GM06990 (cell line): ENCODE measurements around the gene RAPGEF1.

ENCODE experiments used
- DNase-seq: peaks from one replicate; pipeline ENCODE4 v3.0.0-alpha.2; 2011; ENCODE audit not compliant: insufficient read length; ENCODE audit errors: extremely low read depth
- H3K27me3 ChIP-seq: replicated peaks from 2 replicates; pipeline ENCODE4 v1.6.0; 2011; ENCODE audit warnings: low read length; ENCODE audit not compliant: control insufficient read depth, insufficient read depth
- H3K36me3 ChIP-seq: 2 replicates; pipeline ENCODE4 v1.5.1; 2011; ENCODE audit warnings: low read length; ENCODE audit not compliant: control insufficient read depth, insufficient read depth
- H3K4me3 ChIP-seq: replicated peaks from 2 replicates; pipeline ENCODE4 v1.5.1; 2011; ENCODE audit warnings: low read depth, mild to moderate bottlenecking, control low read depth, low read length
- CTCF ChIP-seq: IDR thresholded peaks from 2 replicates; pipeline ENCODE4 v1.5.1; 2011; ENCODE audit warnings: low read length, control low read depth, mild to moderate bottlenecking, inconsistent platforms; ENCODE audit not compliant: insufficient read depth, poor library complexity, severe bottlenecking

The RAPGEF1 gene

GRCh38 chr9:131612851-131613250 is 127.0 kb downstream of the RAPGEF1 start:
- TF ChIP-seq CTCF = no peak
- Histone ChIP-seq H3K4me3 (no peak overlapping the region), H3K27me3 (no peaks in the 10 kb centered on the region), H3K36me3 (peaks cover 48% of the 10 kb centered on the region)
- no peak for DNase-seq

- no peak for TF ChIP-seq CTCF
- H3K4me3 ChIP-seq = no peak overlapping the region
- peaks cover 51% of the 10 kb centered on the region for H3K36me3 ChIP-seq
- DNase-seq = no peak
- no peaks in the 10 kb centered on the region for H3K27me3 ChIP-seq
These were observed 128.1 kb downstream of the RAPGEF1 start for GRCh38 chr9:131611586-131612315.

DNA sequence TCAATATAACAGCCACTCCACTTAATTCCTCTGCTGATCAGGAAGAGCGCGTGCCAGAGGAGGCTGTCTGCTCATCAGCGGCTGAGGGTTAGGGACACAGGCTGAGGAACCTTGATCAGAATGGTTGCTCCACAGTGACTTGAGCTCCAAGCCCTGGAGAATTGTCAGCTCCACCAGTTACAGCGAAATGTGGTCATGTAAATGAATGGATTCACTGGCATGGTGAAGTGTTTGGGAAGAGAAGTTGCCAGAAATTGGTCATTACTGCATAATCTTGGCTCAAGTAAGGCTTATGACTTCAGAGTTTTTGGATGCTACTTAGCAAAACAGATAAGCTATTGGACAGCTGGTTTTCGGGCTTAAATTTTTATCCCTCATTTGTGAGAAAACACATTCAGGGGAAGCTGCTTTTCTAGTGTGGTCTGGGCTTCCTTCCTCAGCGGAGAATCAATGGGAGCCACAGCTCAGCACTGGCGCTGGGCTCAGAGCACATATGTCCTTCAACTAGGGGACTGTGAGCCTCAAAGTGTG is 129.6 kb downstream of the RAPGEF1 start:
- Histone ChIP-seq H3K36me3 (peaks cover 50% of the 10 kb centered on the region), H3K27me3 (no peaks in the 10 kb centered on the region), H3K4me3 (no peak overlapping the region)
- no peak for TF ChIP-seq CTCF
- no peak for DNase-seq

GRCh38 chr9:131609099-131609830 is 130.6 kb downstream of the RAPGEF1 start:
- Histone ChIP-seq H3K27me3 (no peaks in the 10 kb centered on the region), H3K4me3 (no peak overlapping the region), H3K36me3 (peaks cover 55% of the 10 kb centered on the region)
- no peak for DNase-seq
- TF ChIP-seq CTCF = no peak

DNA sequence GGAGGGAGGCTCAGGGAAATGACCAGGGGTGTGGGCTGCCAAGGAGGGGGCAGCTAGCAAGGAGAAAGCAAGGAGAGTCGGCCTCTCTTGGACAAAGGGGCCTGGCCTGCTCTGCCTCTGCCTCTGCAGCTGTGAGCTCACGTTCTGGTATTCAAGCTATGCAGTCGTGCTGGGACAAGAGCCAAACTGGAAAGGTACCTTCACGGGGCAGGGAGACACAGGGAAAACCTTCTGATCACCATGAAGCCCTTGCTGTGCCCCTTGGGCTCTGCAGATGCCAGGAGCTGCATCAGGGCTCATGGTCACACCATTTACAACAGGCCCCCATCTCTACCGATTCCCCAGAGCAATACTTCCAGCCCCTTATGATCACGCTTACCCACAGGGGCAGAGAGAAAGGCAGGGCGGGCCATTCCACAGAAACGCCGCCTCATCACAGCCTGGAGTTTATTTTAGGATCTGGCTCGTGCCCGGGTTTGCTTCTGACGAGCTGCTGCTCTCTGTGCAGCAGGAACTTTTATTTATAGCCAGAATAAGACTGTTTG is 131.3 kb downstream of the RAPGEF1 start:
- Histone ChIP-seq H3K4me3 (no peak overlapping the region), H3K27me3 (no peaks in the 10 kb centered on the region), H3K36me3 (peaks cover 55% of the 10 kb centered on the region)
- no peak for DNase-seq
- TF ChIP-seq CTCF = no peak
